SK-N-SH (cell line): ENCODE results near the gene ANKMY1. TPM values are rescaled to one million over a fixed set of nuclear protein-coding genes. Genes with fewer than 3 reads are reported as not detected.
A peak's percentile ranks its signal among the peaks of the same experiment; 100 is the strongest.

ENCODE experiments used
- CTCF ChIA-PET: fragments of 300-600, 350-600 bp; formaldehyde crosslinking; extraction: SDS; loops from one replicate; lab custom pipeline; 2021; lab: Yijun Ruan, JAX
- POLR2A ChIA-PET: fragments of 350-600 bp; sonication (Branson Sonifier 250); formaldehyde crosslinking; extraction: SDS; loops from one replicate; lab custom pipeline; 2020; ENCODE audit warnings: antibody characterized with exemption, inconsistent platforms; lab: Yijun Ruan, JAX
- DNase-seq: peaks from one replicate; pipeline ENCODE4 v3.0.0; 2012
- H2AFZ ChIP-seq: fragments of 200-600 bp; sonication (generic); 2 replicates; pipeline ENCODE4 v1.8.1; 2016; ENCODE audit warnings: antibody characterized with exemption, mild to moderate bottlenecking, low read depth
- H3F3A ChIP-seq: fragments of 200-600 bp; sonication (generic); replicated peaks from 2 replicates; pipeline ENCODE3; 2016; ENCODE audit warnings: antibody characterized with exemption, mild to moderate bottlenecking; ENCODE audit not compliant: insufficient read depth
- H3K27ac ChIP-seq, 2 experiments: fragments of 200-500 bp in 1 of 2; fragments of 200-600 bp in 1 of 2; sonication (Bioruptor generic) in 1 of 2; sonication (generic), shearing (Covaris generic) in 1 of 2; 2 replicates each; pipeline versions ENCODE4 v1.5.1 to v1.6.1; 2014 to 2016; ENCODE audit warnings: low read depth in 2 of 2, inconsistent platforms in 1 of 2, low read length in 1 of 2, mild to moderate bottlenecking in 1 of 2, mixed read lengths in 1 of 2
- H3K27me3 ChIP-seq: fragments of 200-600 bp; sonication (generic), shearing (Covaris generic); 2 replicates; pipeline ENCODE4 v1.6.1; 2016; ENCODE audit warnings: mixed run types; ENCODE audit not compliant: insufficient read depth
- H3K36me3 ChIP-seq, 2 experiments: fragments of 200-500 bp in 1 of 2; fragments of 200-600 bp in 1 of 2; sonication (Bioruptor generic) in 1 of 2; sonication (generic) in 1 of 2; replicated peaks in 1 of 2; 2 replicates each; pipeline versions ENCODE3 to v1.5.1; 2014 to 2016; ENCODE audit warnings: low read length in 1 of 2, mild to moderate bottlenecking in 1 of 2; ENCODE audit not compliant: insufficient read depth in 2 of 2, control insufficient read depth in 1 of 2
- H3K4me1 ChIP-seq, 2 experiments: fragments of 200-500 bp in 1 of 2; fragments of 200-600 bp in 1 of 2; sonication (Bioruptor generic) in 1 of 2; sonication (generic), shearing (Covaris generic) in 1 of 2; 2 replicates each; pipeline versions ENCODE4 v1.5.1 to v1.6.1; 2014 to 2016; ENCODE audit warnings: low read depth in 1 of 2, low read length in 1 of 2, mixed run types in 1 of 2; ENCODE audit not compliant: insufficient read depth in 2 of 2, control insufficient read depth in 1 of 2
- H3K4me2 ChIP-seq: fragments of 200-600 bp; sonication (generic), shearing (Covaris generic); 2 replicates; pipeline ENCODE4 v1.6.1; 2017; ENCODE audit warnings: mixed run types
- H3K4me3 ChIP-seq, 2 experiments: fragments of 200-500 bp in 1 of 2; fragments of 200-600 bp in 1 of 2; sonication (Bioruptor generic) in 1 of 2; sonication (generic), shearing (Covaris generic) in 1 of 2; 2 replicates each; pipeline versions ENCODE4 v1.5.1 to v1.8.1; 2014 to 2016; ENCODE audit warnings: low read depth in 2 of 2, inconsistent platforms in 1 of 2, low read length in 1 of 2, mild to moderate bottlenecking in 1 of 2, mixed read lengths in 1 of 2, moderate library complexity in 1 of 2
- H3K79me2 ChIP-seq: fragments of 200-600 bp; sonication (generic); 2 replicates; pipeline ENCODE4 v1.8.1; 2017; ENCODE audit warnings: mild to moderate bottlenecking; ENCODE audit not compliant: insufficient read depth
- H3K9ac ChIP-seq: fragments of 200-600 bp; sonication (generic); 2 replicates; pipeline ENCODE4 v1.6.1; 2017; ENCODE audit warnings: mixed run types
- H3K9me2 ChIP-seq: fragments of 200-600 bp; sonication (generic); 2 replicates; pipeline ENCODE4 v1.6.1; 2017; ENCODE audit warnings: mixed run types
- H3K9me3 ChIP-seq: fragments of 200-600 bp; sonication (generic); 2 replicates; pipeline ENCODE4 v1.6.1; 2017; ENCODE audit warnings: mixed run types, mild to moderate bottlenecking, moderate library complexity
- H4K20me1 ChIP-seq: fragments of 200-600 bp; sonication (generic); 2 replicates; pipeline ENCODE4 v1.6.1; 2017; ENCODE audit warnings: mild to moderate bottlenecking, mixed run types; ENCODE audit not compliant: insufficient read depth
- ELF1 ChIP-seq: IDR thresholded peaks from 2 replicates; pipeline ENCODE4 v1.4.0; 2012
- EZH2phosphoT487 ChIP-seq: fragments of 200-600 bp; sonication (generic); IDR thresholded peaks from 2 replicates; pipeline ENCODE4 v1.6.1; 2017; ENCODE audit warnings: low read depth, mixed run types, mild to moderate bottlenecking, antibody characterized with exemption, moderate library complexity, borderline replicate concordance
- FOSL2 ChIP-seq: IDR thresholded peaks from 2 replicates; pipeline ENCODE4 v1.4.0; 2012; ENCODE audit warnings: low read depth, mild to moderate bottlenecking, moderate library complexity, borderline replicate concordance
- FOXJ3 ChIP-seq: sonication (generic); formaldehyde crosslinking; IDR thresholded peaks from 2 replicates; pipeline ENCODE4 v1.5.1; 2020; ENCODE audit warnings: mild to moderate bottlenecking, missing genetic modification reagents
- FOXM1 ChIP-seq: IDR thresholded peaks from 2 replicates; pipeline ENCODE4 v1.4.0; 2012; ENCODE audit warnings: low read depth, mild to moderate bottlenecking
- GATA2 ChIP-seq: sonication (generic); formaldehyde crosslinking; IDR thresholded peaks from 2 replicates; pipeline ENCODE4 v1.5.0; 2020; ENCODE audit warnings: mild to moderate bottlenecking, missing genetic modification reagents
- IRF3 ChIP-seq: fragments of 150-350 bp; IDR thresholded peaks from 2 replicates; pipeline ENCODE4 v1.6.1; 2016; ENCODE audit warnings: mild to moderate bottlenecking, low read depth, low read length
- JUND ChIP-seq: IDR thresholded peaks from 2 replicates; pipeline ENCODE4 v1.4.0; 2012
- MEF2A ChIP-seq: IDR thresholded peaks from 2 replicates; pipeline ENCODE4 v1.4.0; 2012; ENCODE audit warnings: low read depth, borderline replicate concordance
- MXI1 ChIP-seq: IDR thresholded peaks from 2 replicates; pipeline ENCODE4 v1.6.1; 2012; ENCODE audit warnings: mild to moderate bottlenecking, low read depth, low read length, improper control_type of control experiment
- NFIC ChIP-seq: IDR thresholded peaks from 2 replicates; pipeline ENCODE4 v1.4.0; 2012; ENCODE audit warnings: borderline replicate concordance
- PBX3 ChIP-seq: IDR thresholded peaks from 2 replicates; pipeline ENCODE4; 2012
- POLR2AphosphoS5 ChIP-seq: IDR thresholded peaks from 2 replicates; pipeline ENCODE4 v1.6.1; 2012; ENCODE audit warnings: low read depth, low read length
- RAD21 ChIP-seq: IDR thresholded peaks from 2 replicates; pipeline ENCODE4 v1.6.1; 2012; ENCODE audit warnings: mild to moderate bottlenecking, low read length
- RCOR1 ChIP-seq: fragments of 150-350 bp; IDR thresholded peaks from 2 replicates; pipeline ENCODE4 v1.6.1; 2017; ENCODE audit warnings: antibody characterized with exemption, low read length
- RFX5 ChIP-seq: IDR thresholded peaks from 2 replicates; pipeline ENCODE4 v1.6.1; 2012; ENCODE audit warnings: mild to moderate bottlenecking, improper control_type of control experiment, low read length
- RXRA ChIP-seq: IDR thresholded peaks from 2 replicates; pipeline ENCODE4 v1.4.0; 2012; ENCODE audit warnings: low read depth, mild to moderate bottlenecking, borderline replicate concordance
- SIN3A ChIP-seq: IDR thresholded peaks from 2 replicates; pipeline ENCODE4 v1.6.1; 2012; ENCODE audit warnings: low read depth, mild to moderate bottlenecking, low read length, moderate library complexity, borderline replicate concordance
- TCF12 ChIP-seq: IDR thresholded peaks from 2 replicates; pipeline ENCODE4 v1.4.0; 2012
- TEAD4 ChIP-seq: IDR thresholded peaks from 2 replicates; pipeline ENCODE4 v1.4.0; 2012; ENCODE audit warnings: mild to moderate bottlenecking, borderline replicate concordance; ENCODE audit not compliant: insufficient read depth
- WGBS: methylation state at CpG from one replicate; pipeline ENCODE4 v1.1.6; 2017; ENCODE audit warnings: low lambda C conversion rate; 5-methylcytosine and 5-hydroxymethylcytosine counted together
- polyA plus RNA-seq, 3 experiments: library from polyadenylated mRNA; depleted of rRNA; stranded (reverse); fragments of >200 nt; gene quantifications; 2 replicates each; pipeline ENCODE4 v1.2.3, GENCODE V29; 2012
- TF ChIP-seq, protein P1 (sequence below): fragments of 150-350 bp; IDR thresholded peaks from 2 replicates; pipeline ENCODE4 v1.6.1; 2017; ENCODE audit warnings: antibody characterized with exemption, low read length, low read depth, borderline replicate concordance
- TF ChIP-seq, protein P2 (sequence below): IDR thresholded peaks from 2 replicates; pipeline ENCODE4 v1.4.0; 2012; ENCODE audit warnings: low read depth, borderline replicate concordance
- TF ChIP-seq, protein P3 (sequence below): IDR thresholded peaks from 2 replicates; pipeline ENCODE4 v1.4.0; 2012; ENCODE audit warnings: low read depth
- TF ChIP-seq, protein P4 (sequence below): fragments of 200-600 bp; sonication (generic); IDR thresholded peaks from 2 replicates; pipeline ENCODE4 v1.6.1; 2017; ENCODE audit warnings: antibody characterized with exemption, mild to moderate bottlenecking, moderate library complexity
- TF ChIP-seq, protein P5 (sequence below): IDR thresholded peaks from 2 replicates; pipeline ENCODE4 v1.6.1; 2012; ENCODE audit warnings: mild to moderate bottlenecking, low read depth, low read length, moderate library complexity

Gene ANKMY1
- polyA plus RNA-seq, 1 of the 3 experiments (the other 2 are of a cell fraction): 12.1 TPM

DNA sequence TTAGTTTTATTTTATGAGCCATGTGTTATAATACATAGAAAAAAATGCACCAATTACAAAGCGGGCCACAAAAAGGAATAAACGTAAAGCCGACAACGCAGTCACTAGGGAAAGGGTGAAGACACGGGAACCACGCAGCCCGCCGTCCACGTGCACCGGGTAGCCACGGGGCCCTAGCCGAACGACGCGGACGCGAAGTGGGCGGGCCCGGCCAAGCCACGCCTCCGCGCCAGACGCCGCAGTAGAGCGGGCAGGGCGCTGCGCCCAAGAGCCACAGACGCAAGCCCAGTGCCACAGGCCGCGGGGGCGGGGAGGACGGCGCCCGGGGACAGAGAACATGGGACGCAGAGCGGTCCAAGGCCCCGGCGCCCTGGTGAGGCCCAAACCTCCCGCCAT lies 2.3 kb upstream of the ANKMY1 start, which contains the start of gene DUSP28:
Gene DUSP28, plus strand, starts transcription at position 274 of the 396 bp plus-strand sequence. CDS start 328 bp downstream, outside the sequence.
- DNase-seq: peak; percentile 93
- H3K27ac ChIP-seq: peak within 1 kb of the TSS; percentile 86 to 92
- 5% methylated on average over 11 of the region's 39 CpGs for WGBS
- H3K4me2 ChIP-seq: peak within 1 kb of the TSS; percentile 84
- peak within 1 kb of the TSS; percentile 97 for H3K9ac ChIP-seq
- peaks cover 56% of the 10 kb centered on the region for H3K79me2 ChIP-seq
- peaks cover 16% of the 10 kb centered on the region for H3F3A ChIP-seq
- no peaks in the 10 kb centered on the region for H3K9me3 ChIP-seq
- H3K36me3 ChIP-seq: peaks cover 0 to 7% of the 10 kb centered on the region in 2 experiments
- H3K4me1 ChIP-seq: peaks cover 22 to 29% of the 10 kb centered on the region in 2 experiments
- H2AFZ ChIP-seq: peak within 1 kb of the TSS; percentile 1; the same call in 1 of the 2 replicates
- H3K9me2 ChIP-seq: no peaks in the 10 kb centered on the region
- H4K20me1 ChIP-seq: peaks cover 13% of the 10 kb centered on the region; the same call in 1 of the 2 replicates
- CTCF ChIA-PET: interaction anchor here (1.2 to 1.4 kb wide), 2 partner anchors 42 to 291 kb away, joined by 3 to 4 read pairs; no protein-coding TSS in a partner anchor
- no peaks in the 10 kb centered on the region for H3K27me3 ChIP-seq
- POLR2A ChIA-PET: interaction anchor here (2.1 kb wide), 1 partner anchor 26 kb away, joined by 19 read pairs; the partner anchor contains the start of gene CAPN10
- peak within 1 kb of the TSS; percentile 64 to 85 for H3K4me3 ChIP-seq
- TF ChIP-seq JUND (no peak), RCOR1 (no peak), NFIC (no peak), RAD21 (no peak), MXI1 (peak; percentile 99), POLR2AphosphoS5 (peak; percentile 82), TEAD4 (no peak), FOXJ3 (no peak), SIN3A (peak; percentile 68; the same call in 1 of the 2 replicates), MEF2A (no peak), RFX5 (0 out of 2 replicates have a peak, but pooled peaks have one; percentile 51), FOXM1 (no peak), IRF3 (no peak), PBX3 (0 out of 2 replicates have a peak, but pooled peaks have one; percentile 3), EZH2phosphoT487 (no peak), RXRA (no peak), TCF12 (no peak), ELF1 (0 out of 2 replicates have a peak, but pooled peaks have one; percentile 16), GATA2 (CRISPR knock-in tag) (no peak), FOSL2 (no peak)
- TF ChIP-seq, protein P1, sequence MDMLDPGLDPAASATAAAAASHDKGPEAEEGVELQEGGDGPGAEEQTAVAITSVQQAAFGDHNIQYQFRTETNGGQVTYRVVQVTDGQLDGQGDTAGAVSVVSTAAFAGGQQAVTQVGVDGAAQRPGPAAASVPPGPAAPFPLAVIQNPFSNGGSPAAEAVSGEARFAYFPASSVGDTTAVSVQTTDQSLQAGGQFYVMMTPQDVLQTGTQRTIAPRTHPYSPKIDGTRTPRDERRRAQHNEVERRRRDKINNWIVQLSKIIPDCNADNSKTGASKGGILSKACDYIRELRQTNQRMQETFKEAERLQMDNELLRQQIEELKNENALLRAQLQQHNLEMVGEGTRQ: no peak
- TF ChIP-seq, protein P2, sequence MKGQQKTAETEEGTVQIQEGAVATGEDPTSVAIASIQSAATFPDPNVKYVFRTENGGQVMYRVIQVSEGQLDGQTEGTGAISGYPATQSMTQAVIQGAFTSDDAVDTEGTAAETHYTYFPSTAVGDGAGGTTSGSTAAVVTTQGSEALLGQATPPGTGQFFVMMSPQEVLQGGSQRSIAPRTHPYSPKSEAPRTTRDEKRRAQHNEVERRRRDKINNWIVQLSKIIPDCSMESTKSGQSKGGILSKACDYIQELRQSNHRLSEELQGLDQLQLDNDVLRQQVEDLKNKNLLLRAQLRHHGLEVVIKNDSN: peak; percentile 49; the same call in 1 of the 2 replicates
- TF ChIP-seq, protein P3, sequence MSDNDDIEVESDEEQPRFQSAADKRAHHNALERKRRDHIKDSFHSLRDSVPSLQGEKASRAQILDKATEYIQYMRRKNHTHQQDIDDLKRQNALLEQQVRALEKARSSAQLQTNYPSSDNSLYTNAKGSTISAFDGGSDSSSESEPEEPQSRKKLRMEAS: peak; percentile 100
- TF ChIP-seq, protein P4, sequence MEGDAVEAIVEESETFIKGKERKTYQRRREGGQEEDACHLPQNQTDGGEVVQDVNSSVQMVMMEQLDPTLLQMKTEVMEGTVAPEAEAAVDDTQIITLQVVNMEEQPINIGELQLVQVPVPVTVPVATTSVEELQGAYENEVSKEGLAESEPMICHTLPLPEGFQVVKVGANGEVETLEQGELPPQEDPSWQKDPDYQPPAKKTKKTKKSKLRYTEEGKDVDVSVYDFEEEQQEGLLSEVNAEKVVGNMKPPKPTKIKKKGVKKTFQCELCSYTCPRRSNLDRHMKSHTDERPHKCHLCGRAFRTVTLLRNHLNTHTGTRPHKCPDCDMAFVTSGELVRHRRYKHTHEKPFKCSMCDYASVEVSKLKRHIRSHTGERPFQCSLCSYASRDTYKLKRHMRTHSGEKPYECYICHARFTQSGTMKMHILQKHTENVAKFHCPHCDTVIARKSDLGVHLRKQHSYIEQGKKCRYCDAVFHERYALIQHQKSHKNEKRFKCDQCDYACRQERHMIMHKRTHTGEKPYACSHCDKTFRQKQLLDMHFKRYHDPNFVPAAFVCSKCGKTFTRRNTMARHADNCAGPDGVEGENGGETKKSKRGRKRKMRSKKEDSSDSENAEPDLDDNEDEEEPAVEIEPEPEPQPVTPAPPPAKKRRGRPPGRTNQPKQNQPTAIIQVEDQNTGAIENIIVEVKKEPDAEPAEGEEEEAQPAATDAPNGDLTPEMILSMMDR: no peak
- TF ChIP-seq, protein P5, sequence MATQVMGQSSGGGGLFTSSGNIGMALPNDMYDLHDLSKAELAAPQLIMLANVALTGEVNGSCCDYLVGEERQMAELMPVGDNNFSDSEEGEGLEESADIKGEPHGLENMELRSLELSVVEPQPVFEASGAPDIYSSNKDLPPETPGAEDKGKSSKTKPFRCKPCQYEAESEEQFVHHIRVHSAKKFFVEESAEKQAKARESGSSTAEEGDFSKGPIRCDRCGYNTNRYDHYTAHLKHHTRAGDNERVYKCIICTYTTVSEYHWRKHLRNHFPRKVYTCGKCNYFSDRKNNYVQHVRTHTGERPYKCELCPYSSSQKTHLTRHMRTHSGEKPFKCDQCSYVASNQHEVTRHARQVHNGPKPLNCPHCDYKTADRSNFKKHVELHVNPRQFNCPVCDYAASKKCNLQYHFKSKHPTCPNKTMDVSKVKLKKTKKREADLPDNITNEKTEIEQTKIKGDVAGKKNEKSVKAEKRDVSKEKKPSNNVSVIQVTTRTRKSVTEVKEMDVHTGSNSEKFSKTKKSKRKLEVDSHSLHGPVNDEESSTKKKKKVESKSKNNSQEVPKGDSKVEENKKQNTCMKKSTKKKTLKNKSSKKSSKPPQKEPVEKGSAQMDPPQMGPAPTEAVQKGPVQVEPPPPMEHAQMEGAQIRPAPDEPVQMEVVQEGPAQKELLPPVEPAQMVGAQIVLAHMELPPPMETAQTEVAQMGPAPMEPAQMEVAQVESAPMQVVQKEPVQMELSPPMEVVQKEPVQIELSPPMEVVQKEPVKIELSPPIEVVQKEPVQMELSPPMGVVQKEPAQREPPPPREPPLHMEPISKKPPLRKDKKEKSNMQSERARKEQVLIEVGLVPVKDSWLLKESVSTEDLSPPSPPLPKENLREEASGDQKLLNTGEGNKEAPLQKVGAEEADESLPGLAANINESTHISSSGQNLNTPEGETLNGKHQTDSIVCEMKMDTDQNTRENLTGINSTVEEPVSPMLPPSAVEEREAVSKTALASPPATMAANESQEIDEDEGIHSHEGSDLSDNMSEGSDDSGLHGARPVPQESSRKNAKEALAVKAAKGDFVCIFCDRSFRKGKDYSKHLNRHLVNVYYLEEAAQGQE: no peak
